IMR-90 (cell line): ENCODE results near the gene GPRC5B. TPM values are rescaled to one million over a fixed set of nuclear protein-coding genes. Genes with fewer than 3 reads are reported as not detected.

ENCODE experiments used
- ATAC-seq: fragments of 200-7000 bp; cut with Tn5 transposase; 2 replicates; pipeline ENCODE4 v1.9.1; 2020; ENCODE audit warnings: low read depth, mild to moderate bottlenecking, moderate library complexity
- BruUV-seq: library from RNA; stranded (reverse); fragments of 400-500 nt; replicated peaks from 2 replicates; lab custom pipeline; 2021; lab: Mats Ljungman, UMichigan
- CTCF ChIA-PET: fragments of 300-600 bp; formaldehyde crosslinking; extraction: SDS; loops from one replicate; lab custom pipeline; 2021; ENCODE audit warnings: antibody characterized with exemption; lab: Yijun Ruan, JAX
- POLR2A ChIA-PET: fragments of 300-600 bp; sonication (Branson Sonifier 250); formaldehyde crosslinking; loops from one replicate; lab custom pipeline; 2022; ENCODE audit warnings: antibody characterized with exemption; ENCODE audit not compliant: unreplicated experiment; lab: Charles Lee
- DNase-seq: peaks from one replicate; pipeline ENCODE4 v3.0.0; 2013
- H2AFZ ChIP-seq: replicated peaks from 2 replicates; pipeline ENCODE3; 2013; ENCODE audit warnings: low read length, mild to moderate bottlenecking; ENCODE audit not compliant: poor library complexity
- H2AK5ac ChIP-seq: 2 replicates; pipeline ENCODE4 v1.6.1; 2013; ENCODE audit warnings: low read depth, low read length, inconsistent platforms
- H2AK9ac ChIP-seq: replicated peaks from 2 replicates; pipeline ENCODE3; 2013; ENCODE audit warnings: mild to moderate bottlenecking, low read depth, low read length, moderate library complexity; ENCODE audit not compliant: poor library complexity
- H2BK120ac ChIP-seq: 2 replicates; pipeline ENCODE4 v1.6.1; 2013; ENCODE audit warnings: low read depth, low read length, inconsistent platforms
- H2BK15ac ChIP-seq: 3 replicates; pipeline ENCODE4 v1.6.1; 2013; ENCODE audit warnings: low read depth, low read length, inconsistent platforms
- H2BK20ac ChIP-seq: 2 replicates; pipeline ENCODE4 v1.6.1; 2013; ENCODE audit warnings: low read depth, mild to moderate bottlenecking, inconsistent platforms, low read length, moderate library complexity
- H2BK5ac ChIP-seq: 2 replicates; pipeline ENCODE4 v1.6.1; 2013; ENCODE audit warnings: mild to moderate bottlenecking, low read depth, low read length, inconsistent platforms; ENCODE audit not compliant: poor library complexity, severe bottlenecking
- H3K14ac ChIP-seq: replicated peaks from 2 replicates; pipeline ENCODE4 v1.6.1; 2013; ENCODE audit warnings: low read depth, low read length, inconsistent platforms
- H3K18ac ChIP-seq: 2 replicates; pipeline ENCODE4 v1.6.1; 2013; ENCODE audit warnings: low read depth, low read length, control low read depth
- H3K23ac ChIP-seq: 2 replicates; pipeline ENCODE4 v1.6.1; 2013; ENCODE audit warnings: low read depth, low read length, inconsistent platforms
- H3K27ac ChIP-seq: 2 replicates; pipeline ENCODE4 v1.5.1; 2013; ENCODE audit warnings: mild to moderate bottlenecking, control low read depth, low read length; ENCODE audit not compliant: insufficient read depth
- H3K27me3 ChIP-seq: 2 replicates; pipeline ENCODE4 v1.6.1; 2013; ENCODE audit warnings: low read length; ENCODE audit not compliant: control insufficient read depth, insufficient read depth
- H3K36me3 ChIP-seq: 2 replicates; pipeline ENCODE4 v1.6.1; 2013; ENCODE audit warnings: low read length, mixed read lengths; ENCODE audit not compliant: control insufficient read depth, insufficient read depth
- H3K4ac ChIP-seq: 2 replicates; pipeline ENCODE4 v1.6.1; 2013; ENCODE audit warnings: low read depth, low read length, inconsistent platforms
- H3K4me1 ChIP-seq: 2 replicates; pipeline ENCODE4 v1.6.1; 2013; ENCODE audit warnings: low read length, mixed read lengths; ENCODE audit not compliant: control insufficient read depth, insufficient read depth
- H3K4me2 ChIP-seq: 2 replicates; pipeline ENCODE4 v1.6.1; 2013; ENCODE audit warnings: low read depth, mild to moderate bottlenecking, control low read depth, low read length, moderate library complexity
- H3K4me3 ChIP-seq: 2 replicates; pipeline ENCODE4 v1.5.1; 2013; ENCODE audit warnings: low read depth, mild to moderate bottlenecking, control low read depth, low read length, moderate library complexity; ENCODE audit not compliant: insufficient read depth
- H3K56ac ChIP-seq: 2 replicates; pipeline ENCODE4 v1.6.1; 2013; ENCODE audit warnings: low read length, inconsistent platforms; ENCODE audit not compliant: insufficient read depth; ENCODE audit errors: extremely low read depth
- H3K79me1 ChIP-seq, 2 experiments: 2 replicates each; pipeline ENCODE4 v1.6.1; 2013; ENCODE audit warnings: low read length in 2 of 2, inconsistent platforms in 1 of 2, low read depth in 1 of 2
- H3K9ac ChIP-seq: 2 replicates; pipeline ENCODE4 v1.6.1; 2013; ENCODE audit warnings: low read depth, low read length, control low read depth
- H3K9me1 ChIP-seq: 2 replicates; pipeline ENCODE4 v1.6.1; 2013; ENCODE audit warnings: low read length, inconsistent platforms; ENCODE audit not compliant: insufficient read depth
- H3K9me3 ChIP-seq: 2 replicates; pipeline ENCODE4 v1.6.1; 2013; ENCODE audit warnings: low read length; ENCODE audit not compliant: control insufficient read depth, insufficient read depth
- H4K20me1 ChIP-seq: 2 replicates; pipeline ENCODE4 v1.6.1; 2013; ENCODE audit warnings: low read length, inconsistent platforms; ENCODE audit not compliant: insufficient read depth
- H4K5ac ChIP-seq: 2 replicates; pipeline ENCODE4 v1.6.1; 2013; ENCODE audit warnings: mild to moderate bottlenecking, low read depth, low read length, control low read depth
- H4K8ac ChIP-seq, 2 experiments: 2 replicates each; pipeline ENCODE4 v1.6.1; 2013; ENCODE audit warnings: low read depth in 2 of 2, low read length in 2 of 2, control low read depth in 1 of 2, inconsistent platforms in 1 of 2
- H4K91ac ChIP-seq: 2 replicates; pipeline ENCODE4 v1.6.1; 2013; ENCODE audit warnings: low read depth, low read length, inconsistent platforms; ENCODE audit not compliant: insufficient read depth
- CEBPB ChIP-seq: IDR thresholded peaks from 2 replicates; pipeline ENCODE4 v1.6.1; 2012; ENCODE audit warnings: low read depth, low read length, improper control_type of control experiment
- CTCF ChIP-seq: conservative IDR thresholded peaks from 2 replicates; pipeline ENCODE4 v1.5.1; 2012; ENCODE audit warnings: mild to moderate bottlenecking, low read depth, low read length, improper control_type of control experiment
- MAFK ChIP-seq: IDR thresholded peaks from 2 replicates; pipeline ENCODE4 v1.6.1; 2012; ENCODE audit warnings: low read depth, low read length, improper control_type of control experiment
- RAD21 ChIP-seq: IDR thresholded peaks from 2 replicates; pipeline ENCODE4 v1.6.1; 2012; ENCODE audit warnings: low read length, improper control_type of control experiment
- SMC3 ChIP-seq: fragments of 150-350 bp; IDR thresholded peaks from 2 replicates; pipeline ENCODE4 v1.6.1; 2016; ENCODE audit warnings: low read depth, mild to moderate bottlenecking, antibody characterized with exemption, low read length, moderate library complexity
- WGBS, 2 experiments: methylation state at CpG; one replicate each; pipeline versions ENCODE4 v1.1.5 to v1.1.7; 2013; ENCODE audit warnings: missing lambda C conversion rate in 2 of 2; ENCODE audit not compliant: insufficient read length in 1 of 2; ENCODE audit errors: extremely low coverage in 2 of 2; 5-methylcytosine and 5-hydroxymethylcytosine counted together
- dilution Hi-C: fragments of 300-500 bp; cut with HindIII; formaldehyde crosslinking; loops from one replicate; pipeline ENCODE4 v1.14.3; 2018; ENCODE audit warnings: low sequenced_read_pairs; ENCODE audit not compliant: unreplicated experiment
- in situ Hi-C: fragments of 300-500 bp; cut with MboI; formaldehyde crosslinking; loops from 3 replicates; pipeline ENCODE4 v1.14.3; 2019; ENCODE audit warnings: low sequenced_read_pairs, inconsistent platforms, mixed read lengths
- intact Hi-C: fragments of 100-400 bp; cut with micrococcal nuclease; formaldehyde crosslinking; loops from 2 replicates; pipeline ENCODE4 v1.10.0; 2022
- polyA plus RNA-seq, 3 experiments: library from polyadenylated mRNA; depleted of rRNA; stranded (reverse); fragments of >200 nt; gene quantifications; 2 replicates each; pipeline ENCODE4 v1.2.3, GENCODE V29; 2012; ENCODE audit warnings: low replicate concordance in 1 of 3
- total RNA-seq: library from RNA; depleted of rRNA; stranded (reverse); fragments of >200 nt; gene quantifications from 2 replicates; pipeline ENCODE4 v1.2.3, GENCODE V29; 2012

Gene GPRC5B
- total and polyA plus RNA-seq, 2 of the 4 experiments (the other 2 are of a cell fraction) = 2.5 to 8.5 TPM

DNA sequence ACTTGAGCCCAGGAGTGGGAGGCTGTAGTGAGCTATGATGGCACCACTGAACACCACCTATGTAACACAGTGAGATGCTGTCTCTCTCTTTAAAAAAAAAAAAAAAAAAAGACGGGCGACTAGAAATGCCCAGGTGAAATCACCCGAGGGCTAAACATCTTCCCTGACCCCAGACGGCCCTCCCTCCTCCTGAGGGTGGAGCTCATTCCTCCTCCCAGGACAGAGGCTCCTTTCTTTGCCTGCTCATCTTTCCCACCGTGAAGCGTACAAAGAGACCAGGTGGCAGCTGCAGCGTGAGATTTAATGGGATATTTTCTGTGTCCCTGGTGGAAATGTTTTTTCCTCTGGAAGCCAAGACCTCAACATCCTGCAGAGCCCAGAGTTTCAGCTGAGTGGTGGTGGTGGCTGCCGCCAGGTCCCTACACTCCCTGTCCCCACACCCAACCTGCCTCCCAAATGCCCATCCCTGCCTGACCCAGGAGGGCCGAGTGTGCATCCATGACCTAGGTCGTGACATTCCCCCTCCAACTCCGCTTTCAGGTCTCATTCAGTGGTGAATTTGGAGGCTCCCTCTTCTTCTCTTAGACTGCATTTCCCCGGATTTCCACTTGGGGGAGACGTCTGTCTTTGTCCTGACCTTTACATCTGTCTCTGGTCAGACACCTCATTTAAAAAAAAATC lies 14.4 kb upstream of the GPRC5B start:
- H2BK120ac ChIP-seq = no peak overlapping the region
- no peak overlapping the region for H4K91ac ChIP-seq
- no peak overlapping the region for H3K18ac ChIP-seq
- no peak overlapping the region for H2BK15ac ChIP-seq
- H3K4me3 ChIP-seq = no peak overlapping the region
- no peak overlapping the region for H3K4me2 ChIP-seq
- TF ChIP-seq SMC3 (peak; percentile 47; the same call in 1 of the 2 replicates), RAD21 (peak; percentile 69), MAFK (no peak), CEBPB (no peak), CTCF (peak; percentile 71)
- no peak overlapping the region for H3K4ac ChIP-seq
- H2AK9ac ChIP-seq = no peak overlapping the region
- peak overlapping the region; percentile 77 for H2AFZ ChIP-seq
- in situ Hi-C loops = loop anchor here (25.0 kb wide), 1 partner anchor 787 kb away; the partner anchor contains the start of gene ITPRIPL2
- intact Hi-C loops = loop anchor here (2.0 kb wide), 1 partner anchor 486 kb away; no protein-coding TSS in a partner anchor
- H3K36me3 ChIP-seq = no peaks in the 10 kb centered on the region
- ATAC-seq (peak; percentile 93), DNase-seq (peak; percentile 46)
- no TSS peak for BruUV-seq
- H4K5ac ChIP-seq = no peak overlapping the region
- H3K14ac ChIP-seq = no peak overlapping the region
- no peak overlapping the region for H3K9ac ChIP-seq
- no peak overlapping the region for H3K56ac ChIP-seq
- H3K79me1 ChIP-seq = no peaks in the 10 kb centered on the region
- no peak overlapping the region for H3K27ac ChIP-seq
- no peak overlapping the region for H2BK20ac ChIP-seq
- no peaks in the 10 kb centered on the region for H4K20me1 ChIP-seq
- ChIA-PET CTCF (interaction anchor here (0.6 to 3.5 kb wide), 8 partner anchors 8 to 486 kb away, joined by 3 to 11 read pairs (median 4); no protein-coding TSS in a partner anchor), POLR2A (interaction anchor here (0.6 kb wide), 1 partner anchor 169 kb away, joined by 3 read pairs; no protein-coding TSS in a partner anchor)
- no peak overlapping the region for H2AK5ac ChIP-seq
- dilution Hi-C loops = loop anchor here (25.0 kb wide), 1 partner anchor 287 kb away; no protein-coding TSS in a partner anchor
- no peaks in the 10 kb centered on the region; the same call in 1 of the 2 replicates for H3K27me3 ChIP-seq
- H2BK5ac ChIP-seq = no peak overlapping the region
- H3K4me1 ChIP-seq = no peaks in the 10 kb centered on the region
- no peaks in the 10 kb centered on the region for H3K9me3 ChIP-seq
- no peak overlapping the region for H3K23ac ChIP-seq
- whole genome bisulfite sequencing, 2 experiments = no CpG with 5 or more reads among the region's 13 CpGs
- no peak overlapping the region for H4K8ac ChIP-seq
- H3K9me1 ChIP-seq = no peaks in the 10 kb centered on the region
